Prostate gland (tissue), 2 donors: Measurements from ENCODE around the gene PCDHA7.

ENCODE experiments used
- POLR2A ChIP-seq: fragments of 450-650 bp; IDR thresholded peaks from one replicate; pipeline ENCODE4 v1.6.1; 2016; ENCODE audit warnings: antibody characterized with exemption, mild to moderate bottlenecking
- TF ChIP-seq, protein P1 (sequence below), 4 experiments: fragments of 200-600 bp in 2 of 4; fragments of 450-650 bp in 2 of 4; sonication (generic) in 2 of 4; IDR thresholded peaks; 1 replicate in 3 of 4; 2 replicates in 1 of 4; pipeline ENCODE4 v1.5.1; 2016 to 2019; ENCODE audit warnings: antibody characterized with exemption in 4 of 4, mild to moderate bottlenecking in 2 of 4, moderate library complexity in 2 of 4

DNA sequence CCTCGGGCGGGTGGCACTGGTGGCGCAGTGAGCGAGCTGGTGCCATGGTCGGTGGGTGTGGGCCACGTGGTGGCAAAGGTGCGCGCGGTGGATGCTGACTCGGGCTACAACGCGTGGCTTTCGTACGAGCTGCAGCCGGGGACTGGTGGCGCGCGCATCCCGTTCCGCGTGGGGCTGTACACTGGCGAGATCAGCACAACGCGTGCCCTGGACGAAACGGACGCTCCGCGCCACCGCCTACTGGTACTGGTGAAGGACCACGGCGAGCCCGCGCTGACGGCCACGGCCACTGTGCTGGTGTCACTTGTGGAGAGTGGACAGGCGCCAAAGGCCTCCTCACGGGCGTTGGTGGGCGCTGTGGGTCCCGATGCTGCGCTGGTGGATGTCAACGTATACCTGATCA, 25.2 kb upstream of the PCDHA7 start:
- TF ChIP-seq, protein P1, sequence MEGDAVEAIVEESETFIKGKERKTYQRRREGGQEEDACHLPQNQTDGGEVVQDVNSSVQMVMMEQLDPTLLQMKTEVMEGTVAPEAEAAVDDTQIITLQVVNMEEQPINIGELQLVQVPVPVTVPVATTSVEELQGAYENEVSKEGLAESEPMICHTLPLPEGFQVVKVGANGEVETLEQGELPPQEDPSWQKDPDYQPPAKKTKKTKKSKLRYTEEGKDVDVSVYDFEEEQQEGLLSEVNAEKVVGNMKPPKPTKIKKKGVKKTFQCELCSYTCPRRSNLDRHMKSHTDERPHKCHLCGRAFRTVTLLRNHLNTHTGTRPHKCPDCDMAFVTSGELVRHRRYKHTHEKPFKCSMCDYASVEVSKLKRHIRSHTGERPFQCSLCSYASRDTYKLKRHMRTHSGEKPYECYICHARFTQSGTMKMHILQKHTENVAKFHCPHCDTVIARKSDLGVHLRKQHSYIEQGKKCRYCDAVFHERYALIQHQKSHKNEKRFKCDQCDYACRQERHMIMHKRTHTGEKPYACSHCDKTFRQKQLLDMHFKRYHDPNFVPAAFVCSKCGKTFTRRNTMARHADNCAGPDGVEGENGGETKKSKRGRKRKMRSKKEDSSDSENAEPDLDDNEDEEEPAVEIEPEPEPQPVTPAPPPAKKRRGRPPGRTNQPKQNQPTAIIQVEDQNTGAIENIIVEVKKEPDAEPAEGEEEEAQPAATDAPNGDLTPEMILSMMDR (IDR thresholded peaks at IDR 0.05) = no peak
- TF ChIP-seq POLR2A = no peak
